OCI-LY7 (cell line): ENCODE results near the gene ME1.

ENCODE experiments used
- EZH2phosphoT487 ChIP-seq: fragments of 200-600 bp; sonication (generic); IDR thresholded peaks from 2 replicates; pipeline ENCODE4 v1.6.1; 2018; ENCODE audit warnings: low read depth, borderline replicate concordance, mild to moderate bottlenecking, mixed run types, antibody characterized with exemption, low read length, moderate library complexity, mixed read lengths
- TF ChIP-seq, protein P1 (sequence below): fragments of 200-600 bp; sonication (generic); conservative IDR thresholded peaks from 2 replicates; pipeline ENCODE4 v1.5.1; 2014; ENCODE audit warnings: mild to moderate bottlenecking, antibody characterized with exemption, low read length, moderate library complexity, mixed read lengths

DNA sequence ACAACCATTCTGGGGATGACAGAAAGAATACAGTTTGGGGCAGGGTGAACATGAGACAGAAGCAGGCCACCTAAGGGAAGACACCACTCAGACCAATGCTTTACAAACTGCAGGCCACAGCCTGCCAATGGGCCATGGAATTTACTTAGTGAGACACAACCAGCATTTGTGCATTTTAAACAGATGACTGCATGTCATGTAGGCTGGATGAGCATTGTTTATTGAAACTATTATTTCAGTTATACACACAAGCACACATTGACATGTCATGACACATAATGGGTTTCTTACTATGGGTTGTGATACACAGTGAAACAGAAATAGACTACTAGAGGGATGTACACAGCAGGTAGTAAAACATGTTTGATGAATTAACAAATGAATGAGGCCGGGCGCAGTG, 245.8 kb downstream of the ME1 start:
- TF ChIP-seq EZH2phosphoT487: no peak
- TF ChIP-seq, protein P1, sequence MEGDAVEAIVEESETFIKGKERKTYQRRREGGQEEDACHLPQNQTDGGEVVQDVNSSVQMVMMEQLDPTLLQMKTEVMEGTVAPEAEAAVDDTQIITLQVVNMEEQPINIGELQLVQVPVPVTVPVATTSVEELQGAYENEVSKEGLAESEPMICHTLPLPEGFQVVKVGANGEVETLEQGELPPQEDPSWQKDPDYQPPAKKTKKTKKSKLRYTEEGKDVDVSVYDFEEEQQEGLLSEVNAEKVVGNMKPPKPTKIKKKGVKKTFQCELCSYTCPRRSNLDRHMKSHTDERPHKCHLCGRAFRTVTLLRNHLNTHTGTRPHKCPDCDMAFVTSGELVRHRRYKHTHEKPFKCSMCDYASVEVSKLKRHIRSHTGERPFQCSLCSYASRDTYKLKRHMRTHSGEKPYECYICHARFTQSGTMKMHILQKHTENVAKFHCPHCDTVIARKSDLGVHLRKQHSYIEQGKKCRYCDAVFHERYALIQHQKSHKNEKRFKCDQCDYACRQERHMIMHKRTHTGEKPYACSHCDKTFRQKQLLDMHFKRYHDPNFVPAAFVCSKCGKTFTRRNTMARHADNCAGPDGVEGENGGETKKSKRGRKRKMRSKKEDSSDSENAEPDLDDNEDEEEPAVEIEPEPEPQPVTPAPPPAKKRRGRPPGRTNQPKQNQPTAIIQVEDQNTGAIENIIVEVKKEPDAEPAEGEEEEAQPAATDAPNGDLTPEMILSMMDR: no peak
